WTC11 (cell line): Measurements from ENCODE around the gene TBC1D22A.

Source experiments
- IRF2 ChIP-seq: sonication (generic); formaldehyde crosslinking; IDR thresholded peaks from 2 replicates; pipeline ENCODE4 v1.8.0; 2022; ENCODE audit warnings: low read depth, missing genetic modification reagents, borderline replicate concordance
- NR2C2 ChIP-seq: sonication (generic); formaldehyde crosslinking; IDR thresholded peaks from 2 replicates; pipeline ENCODE4 v1.8.0; 2022; ENCODE audit warnings: mild to moderate bottlenecking, missing genetic modification reagents
- TEAD4 ChIP-seq: sonication (generic); formaldehyde crosslinking; IDR thresholded peaks from 2 replicates; pipeline ENCODE4 v1.8.0; 2022; ENCODE audit warnings: mild to moderate bottlenecking, missing genetic modification reagents
- TP53 ChIP-seq: sonication (generic); formaldehyde crosslinking; IDR thresholded peaks from 2 replicates; pipeline ENCODE4 v1.8.1; 2023; ENCODE audit warnings: mild to moderate bottlenecking, missing genetic modification reagents
- ZNF219 ChIP-seq: sonication (generic); formaldehyde crosslinking; IDR thresholded peaks from 2 replicates; pipeline ENCODE4 v1.8.0; 2023; ENCODE audit warnings: missing genetic modification reagents, mild to moderate bottlenecking, borderline replicate concordance
- ZNF263 ChIP-seq: sonication (generic); formaldehyde crosslinking; IDR thresholded peaks from 2 replicates; pipeline ENCODE4 v1.8.1; 2022; ENCODE audit warnings: low read depth, mild to moderate bottlenecking, moderate library complexity, missing genetic modification reagents
- TF ChIP-seq, protein P1 (sequence below): sonication (generic); formaldehyde crosslinking; IDR thresholded peaks from 2 replicates; pipeline ENCODE4 v1.8.0; 2022; ENCODE audit warnings: mild to moderate bottlenecking, missing genetic modification reagents
- TF ChIP-seq, protein P2 (sequence below): sonication (generic); formaldehyde crosslinking; IDR thresholded peaks from 2 replicates; pipeline ENCODE4 v1.8.0; 2022; ENCODE audit warnings: mild to moderate bottlenecking, missing genetic modification reagents
- TF ChIP-seq, protein P3 (sequence below): fragments of 200-600 bp; IDR thresholded peaks from 2 replicates; pipeline ENCODE4 v1.8.0; 2022; ENCODE audit warnings: antibody characterized with exemption
- TF ChIP-seq, protein P4 (sequence below): sonication (generic); formaldehyde crosslinking; IDR thresholded peaks from 2 replicates; pipeline ENCODE4 v1.8.1; 2022; ENCODE audit warnings: mild to moderate bottlenecking, moderate library complexity, missing genetic modification reagents
- TF ChIP-seq, protein P5 (sequence below): sonication (generic); formaldehyde crosslinking; IDR thresholded peaks from 2 replicates; pipeline ENCODE4 v1.8.0; 2023; ENCODE audit warnings: missing genetic modification reagents, mild to moderate bottlenecking, borderline replicate concordance
- TF ChIP-seq, protein P6 (sequence below): sonication (generic); formaldehyde crosslinking; IDR thresholded peaks from 2 replicates; pipeline ENCODE4 v1.8.1; 2022; ENCODE audit warnings: low read depth, mild to moderate bottlenecking, moderate library complexity, missing genetic modification reagents, borderline replicate concordance

DNA sequence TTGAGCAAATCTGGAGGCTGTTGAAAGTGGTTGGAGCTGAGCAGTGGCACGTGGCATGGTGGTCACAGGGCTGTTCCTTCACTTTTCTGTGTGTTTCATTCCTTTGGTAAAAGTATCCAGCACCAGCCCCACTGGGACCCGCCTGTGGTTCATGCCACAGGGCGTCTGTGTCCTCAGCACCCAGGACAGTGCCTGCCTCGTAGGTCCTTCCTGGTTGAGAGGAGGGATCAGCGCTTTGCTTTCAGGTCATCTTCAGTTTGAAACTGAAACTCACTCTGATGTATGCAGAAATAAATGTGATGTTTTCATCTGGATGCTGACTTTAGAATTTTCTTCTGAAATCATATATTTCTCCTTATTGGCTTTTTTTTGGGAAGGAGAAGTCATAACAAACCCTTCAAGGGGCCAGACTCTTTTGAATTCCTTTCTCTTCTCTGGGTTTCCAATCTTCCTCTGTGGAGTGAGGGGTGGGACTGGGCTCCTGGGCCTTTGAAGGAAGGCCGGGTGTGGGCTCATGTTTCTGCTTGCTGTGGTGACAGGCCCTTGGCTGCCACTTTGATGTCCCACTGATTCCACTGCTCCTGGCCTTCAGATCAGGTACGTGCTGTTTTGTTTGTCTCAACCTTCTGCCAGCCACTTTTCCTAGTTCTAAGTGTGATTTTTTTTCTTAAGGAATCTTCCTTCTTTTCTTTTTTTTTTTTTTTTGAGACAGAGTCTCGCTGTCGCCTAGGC, 26.2 kb downstream of the TBC1D22A start:
- no peak for TF ChIP-seq ZNF219 (CRISPR knock-in tag)
- no peak for TF ChIP-seq TP53 (CRISPR knock-in tag)
- TF ChIP-seq, protein P1, sequence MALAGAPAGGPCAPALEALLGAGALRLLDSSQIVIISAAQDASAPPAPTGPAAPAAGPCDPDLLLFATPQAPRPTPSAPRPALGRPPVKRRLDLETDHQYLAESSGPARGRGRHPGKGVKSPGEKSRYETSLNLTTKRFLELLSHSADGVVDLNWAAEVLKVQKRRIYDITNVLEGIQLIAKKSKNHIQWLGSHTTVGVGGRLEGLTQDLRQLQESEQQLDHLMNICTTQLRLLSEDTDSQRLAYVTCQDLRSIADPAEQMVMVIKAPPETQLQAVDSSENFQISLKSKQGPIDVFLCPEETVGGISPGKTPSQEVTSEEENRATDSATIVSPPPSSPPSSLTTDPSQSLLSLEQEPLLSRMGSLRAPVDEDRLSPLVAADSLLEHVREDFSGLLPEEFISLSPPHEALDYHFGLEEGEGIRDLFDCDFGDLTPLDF: no peak
- TF ChIP-seq, protein P2, sequence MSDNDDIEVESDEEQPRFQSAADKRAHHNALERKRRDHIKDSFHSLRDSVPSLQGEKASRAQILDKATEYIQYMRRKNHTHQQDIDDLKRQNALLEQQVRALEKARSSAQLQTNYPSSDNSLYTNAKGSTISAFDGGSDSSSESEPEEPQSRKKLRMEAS: no peak
- TF ChIP-seq, protein P3, sequence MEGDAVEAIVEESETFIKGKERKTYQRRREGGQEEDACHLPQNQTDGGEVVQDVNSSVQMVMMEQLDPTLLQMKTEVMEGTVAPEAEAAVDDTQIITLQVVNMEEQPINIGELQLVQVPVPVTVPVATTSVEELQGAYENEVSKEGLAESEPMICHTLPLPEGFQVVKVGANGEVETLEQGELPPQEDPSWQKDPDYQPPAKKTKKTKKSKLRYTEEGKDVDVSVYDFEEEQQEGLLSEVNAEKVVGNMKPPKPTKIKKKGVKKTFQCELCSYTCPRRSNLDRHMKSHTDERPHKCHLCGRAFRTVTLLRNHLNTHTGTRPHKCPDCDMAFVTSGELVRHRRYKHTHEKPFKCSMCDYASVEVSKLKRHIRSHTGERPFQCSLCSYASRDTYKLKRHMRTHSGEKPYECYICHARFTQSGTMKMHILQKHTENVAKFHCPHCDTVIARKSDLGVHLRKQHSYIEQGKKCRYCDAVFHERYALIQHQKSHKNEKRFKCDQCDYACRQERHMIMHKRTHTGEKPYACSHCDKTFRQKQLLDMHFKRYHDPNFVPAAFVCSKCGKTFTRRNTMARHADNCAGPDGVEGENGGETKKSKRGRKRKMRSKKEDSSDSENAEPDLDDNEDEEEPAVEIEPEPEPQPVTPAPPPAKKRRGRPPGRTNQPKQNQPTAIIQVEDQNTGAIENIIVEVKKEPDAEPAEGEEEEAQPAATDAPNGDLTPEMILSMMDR: no peak
- TF ChIP-seq TEAD4: no peak
- TF ChIP-seq ZNF263 (CRISPR knock-in tag): no peak
- TF ChIP-seq, protein P4, sequence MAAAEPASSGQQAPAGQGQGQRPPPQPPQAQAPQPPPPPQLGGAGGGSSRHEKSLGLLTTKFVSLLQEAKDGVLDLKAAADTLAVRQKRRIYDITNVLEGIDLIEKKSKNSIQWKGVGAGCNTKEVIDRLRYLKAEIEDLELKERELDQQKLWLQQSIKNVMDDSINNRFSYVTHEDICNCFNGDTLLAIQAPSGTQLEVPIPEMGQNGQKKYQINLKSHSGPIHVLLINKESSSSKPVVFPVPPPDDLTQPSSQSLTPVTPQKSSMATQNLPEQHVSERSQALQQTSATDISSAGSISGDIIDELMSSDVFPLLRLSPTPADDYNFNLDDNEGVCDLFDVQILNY (CRISPR knock-in tag): no peak
- TF ChIP-seq, protein P5, sequence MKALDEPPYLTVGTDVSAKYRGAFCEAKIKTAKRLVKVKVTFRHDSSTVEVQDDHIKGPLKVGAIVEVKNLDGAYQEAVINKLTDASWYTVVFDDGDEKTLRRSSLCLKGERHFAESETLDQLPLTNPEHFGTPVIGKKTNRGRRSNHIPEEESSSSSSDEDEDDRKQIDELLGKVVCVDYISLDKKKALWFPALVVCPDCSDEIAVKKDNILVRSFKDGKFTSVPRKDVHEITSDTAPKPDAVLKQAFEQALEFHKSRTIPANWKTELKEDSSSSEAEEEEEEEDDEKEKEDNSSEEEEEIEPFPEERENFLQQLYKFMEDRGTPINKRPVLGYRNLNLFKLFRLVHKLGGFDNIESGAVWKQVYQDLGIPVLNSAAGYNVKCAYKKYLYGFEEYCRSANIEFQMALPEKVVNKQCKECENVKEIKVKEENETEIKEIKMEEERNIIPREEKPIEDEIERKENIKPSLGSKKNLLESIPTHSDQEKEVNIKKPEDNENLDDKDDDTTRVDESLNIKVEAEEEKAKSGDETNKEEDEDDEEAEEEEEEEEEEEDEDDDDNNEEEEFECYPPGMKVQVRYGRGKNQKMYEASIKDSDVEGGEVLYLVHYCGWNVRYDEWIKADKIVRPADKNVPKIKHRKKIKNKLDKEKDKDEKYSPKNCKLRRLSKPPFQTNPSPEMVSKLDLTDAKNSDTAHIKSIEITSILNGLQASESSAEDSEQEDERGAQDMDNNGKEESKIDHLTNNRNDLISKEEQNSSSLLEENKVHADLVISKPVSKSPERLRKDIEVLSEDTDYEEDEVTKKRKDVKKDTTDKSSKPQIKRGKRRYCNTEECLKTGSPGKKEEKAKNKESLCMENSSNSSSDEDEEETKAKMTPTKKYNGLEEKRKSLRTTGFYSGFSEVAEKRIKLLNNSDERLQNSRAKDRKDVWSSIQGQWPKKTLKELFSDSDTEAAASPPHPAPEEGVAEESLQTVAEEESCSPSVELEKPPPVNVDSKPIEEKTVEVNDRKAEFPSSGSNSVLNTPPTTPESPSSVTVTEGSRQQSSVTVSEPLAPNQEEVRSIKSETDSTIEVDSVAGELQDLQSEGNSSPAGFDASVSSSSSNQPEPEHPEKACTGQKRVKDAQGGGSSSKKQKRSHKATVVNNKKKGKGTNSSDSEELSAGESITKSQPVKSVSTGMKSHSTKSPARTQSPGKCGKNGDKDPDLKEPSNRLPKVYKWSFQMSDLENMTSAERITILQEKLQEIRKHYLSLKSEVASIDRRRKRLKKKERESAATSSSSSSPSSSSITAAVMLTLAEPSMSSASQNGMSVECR (CRISPR knock-in tag): no peak
- no peak for TF ChIP-seq NR2C2 (CRISPR knock-in tag)
- no peak for TF ChIP-seq IRF2
- TF ChIP-seq, protein P6, sequence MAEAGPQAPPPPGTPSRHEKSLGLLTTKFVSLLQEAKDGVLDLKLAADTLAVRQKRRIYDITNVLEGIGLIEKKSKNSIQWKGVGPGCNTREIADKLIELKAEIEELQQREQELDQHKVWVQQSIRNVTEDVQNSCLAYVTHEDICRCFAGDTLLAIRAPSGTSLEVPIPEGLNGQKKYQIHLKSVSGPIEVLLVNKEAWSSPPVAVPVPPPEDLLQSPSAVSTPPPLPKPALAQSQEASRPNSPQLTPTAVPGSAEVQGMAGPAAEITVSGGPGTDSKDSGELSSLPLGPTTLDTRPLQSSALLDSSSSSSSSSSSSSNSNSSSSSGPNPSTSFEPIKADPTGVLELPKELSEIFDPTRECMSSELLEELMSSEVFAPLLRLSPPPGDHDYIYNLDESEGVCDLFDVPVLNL (CRISPR knock-in tag): no peak
